ENCODE results near the gene USP22. TPM values are rescaled to one million over a fixed set of nuclear protein-coding genes. Genes with fewer than 3 reads are reported as not detected.

The USP22 gene
- total RNA-seq, 4 donors from 2014 or later: 74.7 to 113 (median 106) TPM

DNA sequence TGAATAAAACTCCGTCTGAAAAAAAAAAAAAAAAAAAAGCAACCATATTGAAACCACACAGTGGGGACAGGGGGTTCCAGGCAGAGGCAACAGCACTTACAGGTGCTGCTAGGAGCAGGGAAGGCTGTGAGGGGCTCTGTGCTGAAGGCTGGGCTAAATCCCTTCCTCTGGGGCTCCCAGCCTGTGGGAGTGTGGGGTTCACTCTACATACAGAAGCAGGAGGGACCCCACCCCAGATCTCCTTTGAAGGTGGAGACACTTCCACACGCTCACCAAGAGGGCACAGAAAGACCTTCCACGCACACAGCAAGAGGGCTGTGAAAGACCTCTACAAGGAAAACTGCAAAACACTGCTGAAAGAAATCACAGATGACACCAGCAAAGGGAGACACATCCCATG, 53.9 kb downstream of the USP22 start:
- no peak overlapping the region for H3K4me3 ChIP-seq (ENCODE audit: low read depth, poor library complexity, severe bottlenecking)
- intact Hi-C loops (cut with DNase I; ENCODE audit: low total_unique reads): no loop called here
- peak in 1 of 2 donors; percentile 78 for DNase-seq (ENCODE audit: low spot score in 2 of 2)
- 87 to 98% methylated on average over 3 of the region's 3 CpGs for WGBS, 2 donors
- TF ChIP-seq, protein P1, sequence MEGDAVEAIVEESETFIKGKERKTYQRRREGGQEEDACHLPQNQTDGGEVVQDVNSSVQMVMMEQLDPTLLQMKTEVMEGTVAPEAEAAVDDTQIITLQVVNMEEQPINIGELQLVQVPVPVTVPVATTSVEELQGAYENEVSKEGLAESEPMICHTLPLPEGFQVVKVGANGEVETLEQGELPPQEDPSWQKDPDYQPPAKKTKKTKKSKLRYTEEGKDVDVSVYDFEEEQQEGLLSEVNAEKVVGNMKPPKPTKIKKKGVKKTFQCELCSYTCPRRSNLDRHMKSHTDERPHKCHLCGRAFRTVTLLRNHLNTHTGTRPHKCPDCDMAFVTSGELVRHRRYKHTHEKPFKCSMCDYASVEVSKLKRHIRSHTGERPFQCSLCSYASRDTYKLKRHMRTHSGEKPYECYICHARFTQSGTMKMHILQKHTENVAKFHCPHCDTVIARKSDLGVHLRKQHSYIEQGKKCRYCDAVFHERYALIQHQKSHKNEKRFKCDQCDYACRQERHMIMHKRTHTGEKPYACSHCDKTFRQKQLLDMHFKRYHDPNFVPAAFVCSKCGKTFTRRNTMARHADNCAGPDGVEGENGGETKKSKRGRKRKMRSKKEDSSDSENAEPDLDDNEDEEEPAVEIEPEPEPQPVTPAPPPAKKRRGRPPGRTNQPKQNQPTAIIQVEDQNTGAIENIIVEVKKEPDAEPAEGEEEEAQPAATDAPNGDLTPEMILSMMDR (IDR thresholded peaks at IDR 0.05): no peak
- no peak for TF ChIP-seq POLR2A (IDR thresholded peaks at IDR 0.05)

GRCh38 chr17:20988001-20988636, 54.7 kb downstream of the USP22 start:
- no peak for TF ChIP-seq POLR2A (IDR thresholded peaks at IDR 0.05)
- TF ChIP-seq, protein P1 (IDR thresholded peaks at IDR 0.05): no peak
- 88 to 93% methylated on average over 11 of the region's 11 CpGs for WGBS, 2 donors
- H3K4me3 ChIP-seq (ENCODE audit: low read depth, poor library complexity, severe bottlenecking): no peak overlapping the region
- intact Hi-C loops (cut with DNase I; ENCODE audit: low total_unique reads): no loop called here
- peak in 1 of 2 donors; percentile 58 for DNase-seq (ENCODE audit: low spot score in 2 of 2)

DNA sequence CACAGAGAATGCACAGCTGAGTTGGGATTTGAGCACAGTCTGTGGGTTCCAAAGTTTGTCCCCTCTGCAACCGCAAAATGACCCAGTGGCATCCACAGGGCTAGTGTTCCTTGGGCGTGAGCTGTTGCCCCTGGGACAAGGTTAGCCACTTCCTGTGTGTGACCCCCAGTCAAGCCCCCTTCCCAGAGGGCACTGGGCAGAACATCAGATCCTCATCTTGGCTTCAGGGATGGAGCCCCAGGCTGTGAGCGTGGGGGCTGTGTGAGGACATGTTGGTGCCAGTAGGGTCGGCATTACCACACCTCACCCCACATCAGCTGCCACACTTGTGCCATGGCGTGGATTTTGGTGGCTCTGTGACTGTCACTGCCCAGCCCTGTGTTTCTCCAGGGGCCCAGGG, 55.3 kb downstream of the USP22 start:
- TF ChIP-seq, protein P1 (IDR thresholded peaks at IDR 0.05): no peak
- no peak for TF ChIP-seq POLR2A (IDR thresholded peaks at IDR 0.05)

GRCh38 chr17:20986767-20987510, 55.9 kb downstream of the USP22 start:
- H3K4me3 ChIP-seq (ENCODE audit: low read depth, poor library complexity, severe bottlenecking): no peak overlapping the region
- intact Hi-C loops (cut with DNase I; ENCODE audit: low total_unique reads): no loop called here
- WGBS, 2 donors: 89 to 93% methylated on average over 7 of the region's 7 CpGs
- no peak for TF ChIP-seq POLR2A (IDR thresholded peaks at IDR 0.05)
- DNase-seq (ENCODE audit: low spot score in 2 of 2): peak in 1 of 2 donors; percentile 34

More for the DNA sequence above, 55.3 kb downstream of the USP22 start:
- WGBS, 2 donors: 79 to 82% methylated on average over 5 of the region's 5 CpGs
- intact Hi-C loops (cut with DNase I; ENCODE audit: low total_unique reads): no loop called here
- DNase-seq (ENCODE audit: low spot score in 2 of 2): peak in 1 of 2 donors; percentile 78
- no peak overlapping the region for H3K4me3 ChIP-seq (ENCODE audit: low read depth, poor library complexity, severe bottlenecking)

DNA sequence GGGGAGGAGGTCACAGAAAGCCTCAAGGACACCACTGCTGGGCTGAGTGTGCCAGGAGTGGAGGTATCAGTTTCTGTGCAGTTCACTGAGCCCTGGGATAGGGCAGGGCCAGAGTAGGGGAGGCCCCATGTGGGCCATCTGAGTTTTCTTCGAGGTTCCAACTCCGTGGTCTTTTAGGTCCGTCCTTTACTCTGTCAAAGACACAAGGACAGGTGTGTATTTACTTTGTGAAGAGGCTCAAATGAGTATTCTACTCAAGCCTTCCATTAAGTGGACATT, 59.5 kb downstream of the USP22 start:
- intact Hi-C loops (cut with DNase I; ENCODE audit: low total_unique reads): no loop called here
- 76 to 89% methylated on average over 3 of the region's 3 CpGs for WGBS, 2 donors
- no peak for DNase-seq (ENCODE audit: low spot score in 2 of 2)
- TF ChIP-seq POLR2A (IDR thresholded peaks at IDR 0.05): no peak
- TF ChIP-seq, protein P1 (IDR thresholded peaks at IDR 0.05): no peak
- H3K4me3 ChIP-seq (ENCODE audit: low read depth, poor library complexity, severe bottlenecking): no peak overlapping the region

DNA sequence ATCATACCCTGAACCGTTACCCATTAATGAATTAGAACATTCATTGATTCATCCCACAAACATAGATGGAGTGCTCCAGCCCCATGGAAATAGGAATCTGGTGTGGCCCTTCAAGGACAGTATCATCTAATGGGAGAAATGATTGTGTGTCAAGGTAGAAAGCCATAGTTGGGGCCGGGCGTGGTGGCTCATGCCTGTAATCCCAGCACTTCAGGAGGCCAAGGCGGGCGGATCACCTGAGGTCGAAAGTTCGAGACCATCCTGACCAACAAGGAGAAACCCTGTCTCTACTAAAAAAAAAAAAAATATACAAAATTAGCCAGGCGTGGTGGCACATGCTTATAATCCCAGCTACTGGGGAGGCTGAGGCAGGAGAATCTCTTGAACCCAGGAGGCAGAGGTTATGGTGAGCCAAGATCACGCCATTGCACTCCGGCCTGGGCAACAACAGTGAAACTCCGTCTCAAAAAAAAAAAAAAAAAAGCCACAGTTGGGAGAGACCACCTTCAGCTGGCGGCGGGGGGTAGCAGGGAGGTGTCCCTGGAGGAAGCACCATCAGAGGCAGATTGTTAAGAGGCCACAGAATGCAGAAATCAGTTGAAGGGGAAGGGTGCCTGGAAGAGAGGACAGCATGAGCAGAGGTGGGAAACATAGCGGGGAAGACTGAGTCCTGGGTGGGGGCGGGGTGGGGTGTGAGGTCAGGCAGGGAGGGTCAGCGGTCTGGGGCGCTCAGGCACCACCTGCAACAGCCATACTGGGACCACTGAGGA, 60.0 kb downstream of the USP22 start:
- intact Hi-C loops (cut with DNase I; ENCODE audit: low total_unique reads): no loop called here
- no peak overlapping the region for H3K4me3 ChIP-seq (ENCODE audit: low read depth, poor library complexity, severe bottlenecking)
- WGBS, 2 donors: 92 to 95% methylated on average over 17 of the region's 17 CpGs
- peak in 1 of 2 donors; percentile 76 for DNase-seq (ENCODE audit: low spot score in 2 of 2)
- TF ChIP-seq POLR2A (IDR thresholded peaks at IDR 0.05): no peak
- TF ChIP-seq, protein P1 (IDR thresholded peaks at IDR 0.05): no peak
